GM23248 (cell line): ENCODE results near the gene ZBTB16.

Experiments used
- EZH2 ChIP-seq: fragments of 200-600 bp; sonication (generic); IDR thresholded peaks from 2 replicates; pipeline ENCODE4 v1.6.1; 2018; ENCODE audit warnings: antibody characterized with exemption, mild to moderate bottlenecking; ENCODE audit not compliant: insufficient read depth, poor library complexity, severe bottlenecking
- EZH2phosphoT487 ChIP-seq: fragments of 200-600 bp; sonication (generic); IDR thresholded peaks from 2 replicates; pipeline ENCODE4 v1.6.1; 2018; ENCODE audit warnings: antibody characterized with exemption, moderate library complexity, mild to moderate bottlenecking, low read depth; ENCODE audit not compliant: insufficient read depth

DNA sequence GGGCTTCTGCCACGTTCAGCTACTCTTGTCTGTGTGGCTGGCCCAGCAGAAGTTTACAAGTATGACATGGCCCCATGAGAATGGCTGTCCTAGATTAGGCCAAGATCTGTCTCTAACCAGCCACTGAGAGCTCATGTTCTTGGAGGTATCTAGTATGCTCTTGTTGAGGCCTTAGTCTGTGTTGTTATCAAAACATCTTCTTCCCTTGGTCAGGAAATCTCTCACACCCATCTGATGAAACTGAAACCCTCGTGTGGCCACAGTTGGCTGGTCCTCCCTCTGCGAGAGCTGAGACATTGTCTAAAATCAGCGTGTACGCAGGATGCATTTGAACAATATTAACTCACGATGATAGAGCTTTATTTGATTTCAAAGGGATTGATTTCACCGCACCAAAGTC, 127.7 kb downstream of the ZBTB16 start:
- TF ChIP-seq EZH2: no peak
- no peak for TF ChIP-seq EZH2phosphoT487
